Stimulated activated CD8-positive, alpha-beta memory T cell treated with anti-CD3 and anti-CD28 coated beads, Interleukin-7, amount 100 ng/mL, for 4 hours (primary cell): ENCODE data around the gene STAG1.
"Not testable (repeated sequence)": the region's sequence is repeated elsewhere in the genome, so short reads cannot be mapped to it uniquely, and the experiment has no call there.

Source experiments
- DNase-seq, 2 donors: peaks; one replicate each; pipeline ENCODE4 v3.0.0-alpha.2; 2020; ENCODE audit warnings: low read depth in 2 of 2

STAG1 gene

DNA sequence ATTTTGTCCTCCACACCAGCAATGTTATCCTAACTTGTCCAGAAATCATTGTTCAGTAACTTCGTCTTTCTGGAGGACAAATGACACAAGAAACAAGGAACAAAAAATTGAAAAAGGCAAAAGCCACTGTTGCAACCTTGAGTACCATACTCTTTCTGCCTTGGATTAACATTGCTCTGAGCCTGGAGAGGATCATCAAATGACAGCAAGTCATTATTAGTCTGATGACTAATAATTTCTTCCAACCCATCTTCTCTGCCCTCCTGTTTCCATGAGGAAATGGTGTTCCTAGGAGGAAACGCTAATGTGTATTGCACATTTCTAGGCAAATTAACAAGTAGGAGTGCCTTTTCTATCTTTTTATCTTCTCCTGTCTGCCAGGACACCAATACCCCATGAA lies 348.1 kb downstream of the STAG1 start:
- no peak for DNase-seq

DNA sequence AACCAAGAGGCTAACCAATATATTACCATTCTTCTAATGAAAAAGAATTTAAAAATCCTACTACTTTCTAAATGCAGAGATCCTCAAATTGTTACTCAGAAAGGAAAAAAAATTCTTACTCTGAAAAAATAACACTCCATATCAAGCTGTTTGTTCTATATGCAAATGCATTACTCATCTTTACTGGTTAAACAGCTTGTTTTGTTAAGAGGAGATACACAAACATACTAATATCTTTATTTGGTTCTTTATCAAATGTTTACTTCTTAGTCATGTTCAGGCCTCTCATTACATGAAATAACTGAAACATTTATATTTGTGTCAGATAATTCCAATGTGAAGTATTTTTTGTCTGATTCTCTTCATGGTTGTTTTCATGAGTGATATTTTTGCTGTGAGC lies 355.3 kb downstream of the STAG1 start:
- DNase-seq, result no peak

DNA sequence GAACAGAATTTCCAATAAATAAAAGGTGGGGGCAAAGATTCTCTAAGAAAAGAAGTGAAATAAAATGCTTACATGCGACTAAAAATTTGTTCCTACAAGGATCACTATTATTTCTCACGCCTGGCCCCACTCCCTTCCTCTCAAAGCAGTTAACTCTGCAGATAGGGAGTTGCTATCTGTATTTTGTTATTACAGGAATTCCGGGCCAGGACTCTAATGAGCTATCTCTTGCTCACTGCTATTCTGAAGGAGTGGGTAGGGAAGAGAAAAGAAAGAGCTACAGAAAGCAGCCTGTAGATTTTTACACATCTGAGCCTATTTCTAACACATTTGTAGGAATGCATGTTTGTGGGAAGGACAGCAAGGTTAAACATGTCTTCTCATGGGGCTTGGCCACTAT lies 361.6 kb downstream of the STAG1 start:
- no peak for DNase-seq

DNA sequence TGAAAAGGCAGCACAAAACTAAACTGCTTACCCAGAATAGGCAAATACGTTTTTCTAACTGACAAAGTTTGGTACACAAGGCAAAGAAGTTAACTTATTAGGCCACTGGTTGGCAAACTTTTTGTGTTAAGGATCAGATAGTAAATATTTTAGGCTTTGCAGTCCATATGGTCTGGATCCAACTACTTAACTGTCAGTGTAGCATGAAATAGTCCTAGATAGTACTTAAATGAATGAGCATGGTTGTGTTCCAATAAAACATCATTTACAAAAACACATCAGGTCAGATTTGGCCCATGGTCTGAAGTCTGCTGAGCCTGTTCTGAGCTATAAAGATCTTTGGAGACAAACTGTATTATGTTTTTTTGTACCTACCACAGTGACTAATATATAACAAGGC lies 365.1 kb downstream of the STAG1 start:
- no peak for DNase-seq

DNA sequence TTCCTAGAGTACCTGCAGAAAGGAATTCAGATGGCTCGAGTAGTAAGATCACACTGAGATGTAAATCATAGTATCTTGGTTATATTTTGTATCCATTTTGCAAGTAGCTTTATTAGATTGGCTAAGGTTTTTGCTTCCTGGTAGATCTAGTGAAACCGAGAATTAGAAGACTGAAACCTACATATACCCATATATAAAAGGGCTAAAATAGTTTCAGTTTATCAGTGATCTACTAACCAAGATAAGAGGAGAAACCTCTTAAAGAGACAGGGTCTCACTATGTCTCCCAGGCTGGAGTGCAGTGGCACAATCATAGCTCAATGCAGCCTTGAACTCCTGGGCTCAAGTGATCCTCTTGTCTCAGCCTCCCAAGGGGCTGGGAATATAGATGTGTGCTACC lies 366.7 kb downstream of the STAG1 start:
- no peak for DNase-seq

DNA sequence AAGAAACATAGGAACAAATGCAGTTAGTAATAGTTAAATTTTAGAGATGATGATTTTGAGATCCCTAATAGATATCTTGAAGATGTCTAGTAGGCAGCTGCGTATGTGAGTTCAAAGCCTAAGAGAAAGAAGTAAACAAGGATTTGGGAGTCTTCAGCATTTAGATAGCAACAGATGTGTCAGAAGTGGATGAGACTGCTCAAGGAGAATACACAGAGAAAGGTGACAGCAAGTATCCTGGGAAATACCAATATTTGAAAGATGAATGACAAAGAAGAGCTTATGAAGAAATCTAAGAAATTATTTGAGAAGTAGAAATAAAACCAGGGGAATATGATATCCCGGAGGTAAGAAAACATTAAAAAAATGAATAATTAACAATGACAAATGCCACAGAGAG lies 371.1 kb downstream of the STAG1 start:
- no peak for DNase-seq

DNA sequence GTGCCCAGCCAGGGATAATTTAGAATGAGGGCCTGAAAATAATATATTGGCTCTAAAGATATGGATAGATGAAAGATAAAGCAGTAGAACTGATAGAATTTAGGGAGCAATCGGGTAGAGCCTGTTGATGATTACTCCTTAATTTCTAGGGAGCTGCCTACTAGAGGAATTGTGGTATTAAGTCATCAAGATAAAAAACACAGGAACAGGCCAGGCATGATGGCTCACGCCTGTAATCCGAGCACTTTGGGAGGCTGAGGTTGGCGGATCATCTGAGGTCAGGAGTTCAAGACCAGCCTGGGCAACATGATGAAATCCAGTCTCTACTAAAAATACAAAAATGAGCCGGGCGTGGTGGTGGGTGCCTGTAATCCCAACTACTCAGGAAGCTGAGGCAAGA lies 371.6 kb downstream of the STAG1 start:
- DNase-seq, result no peak

DNA sequence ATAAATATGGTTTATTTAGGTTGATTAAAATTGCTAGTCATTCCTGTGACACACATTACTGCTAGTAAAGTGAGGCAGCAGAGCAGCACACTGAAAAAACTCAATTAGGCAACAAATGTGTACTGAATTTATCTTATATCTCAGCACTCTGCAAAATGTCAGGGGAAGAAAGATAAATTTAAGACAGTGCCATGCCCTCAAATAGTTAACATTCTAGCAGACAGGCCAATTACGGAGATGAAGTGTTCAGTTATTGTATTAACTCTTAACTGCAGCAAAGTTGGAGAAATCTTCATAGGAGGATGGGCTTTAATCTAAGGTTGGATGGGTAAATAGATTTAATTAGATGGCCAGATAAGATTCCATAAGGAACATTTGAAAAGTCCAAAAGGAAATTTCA lies 374.2 kb downstream of the STAG1 start:
- DNase-seq, result no peak

DNA sequence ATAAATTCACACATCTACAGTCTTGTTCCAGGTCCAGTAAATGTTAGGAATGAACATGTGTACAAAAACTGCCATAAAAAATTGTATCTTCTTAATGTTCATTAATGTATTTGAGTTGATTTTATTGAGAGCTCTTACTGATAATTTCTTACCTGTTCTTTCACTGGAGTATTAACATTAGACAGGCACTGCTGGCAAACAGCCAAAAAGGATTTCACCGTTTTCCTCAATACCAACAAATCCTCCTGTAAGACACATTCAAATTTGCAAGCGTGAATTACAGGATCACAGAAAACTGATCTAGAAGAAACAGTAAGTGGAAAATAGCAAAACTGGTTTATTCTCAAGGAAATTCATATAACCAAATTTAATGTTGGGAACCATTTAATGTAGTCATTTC lies 374.7 kb downstream of the STAG1 start:
- DNase-seq, result no peak

DNA sequence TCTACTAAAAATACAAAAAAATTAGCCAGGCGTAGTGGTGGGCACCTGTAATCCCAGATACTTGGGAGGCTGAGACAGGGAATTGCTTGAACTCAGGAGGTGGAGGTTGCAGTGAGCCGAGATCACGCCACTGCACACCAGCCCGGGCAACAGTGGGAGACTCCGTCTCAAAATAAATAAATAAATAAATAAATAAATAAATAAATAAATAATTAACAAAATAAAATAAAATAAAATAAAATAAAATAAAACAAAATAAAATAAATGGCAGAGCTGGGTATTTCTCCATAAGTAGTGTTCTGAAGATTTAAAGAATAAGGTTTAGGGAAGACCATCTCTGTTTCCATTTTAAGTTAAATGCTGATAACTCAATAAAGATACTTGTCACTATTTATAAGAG lies 376.4 kb downstream of the STAG1 start:
- not testable (repeated sequence) for DNase-seq

DNA sequence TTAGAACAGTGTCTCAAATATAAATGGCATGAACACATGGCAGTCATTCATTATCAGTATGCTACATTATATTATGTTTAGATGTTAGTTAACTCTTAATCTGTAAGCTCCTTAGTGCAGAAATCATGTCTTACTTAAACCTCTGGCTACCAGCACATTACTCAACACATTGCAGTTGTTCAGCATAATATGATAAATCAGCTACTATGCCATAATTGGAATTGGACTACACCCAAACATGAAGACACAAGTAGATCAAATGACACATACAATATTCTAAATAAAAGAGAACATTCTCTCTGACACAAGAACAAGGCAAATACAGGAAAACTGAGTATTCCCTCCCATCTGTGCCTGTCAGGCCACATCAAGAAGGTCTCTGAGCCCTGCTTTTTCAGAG lies 385.9 kb downstream of the STAG1 start:
- DNase-seq, result no peak

DNA sequence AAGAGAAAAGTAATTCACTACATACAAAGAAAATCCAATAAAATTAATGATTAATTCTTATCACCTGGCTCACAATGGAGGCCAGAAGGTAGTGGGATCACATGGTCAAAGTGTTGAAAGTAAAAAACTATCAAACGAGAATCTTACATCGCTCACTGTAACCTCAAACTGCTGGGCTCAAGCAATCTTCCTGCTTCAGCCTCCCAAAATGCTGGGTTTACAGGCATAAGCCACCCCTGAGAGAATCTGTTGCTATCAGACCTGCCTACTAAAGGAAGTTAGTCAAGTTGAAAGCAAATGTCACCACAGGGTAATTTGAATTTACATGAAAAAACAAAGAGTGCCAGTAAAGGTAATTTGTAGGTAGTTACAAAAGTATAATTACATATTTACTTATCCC lies 398.7 kb downstream of the STAG1 start:
- no peak for DNase-seq

DNA sequence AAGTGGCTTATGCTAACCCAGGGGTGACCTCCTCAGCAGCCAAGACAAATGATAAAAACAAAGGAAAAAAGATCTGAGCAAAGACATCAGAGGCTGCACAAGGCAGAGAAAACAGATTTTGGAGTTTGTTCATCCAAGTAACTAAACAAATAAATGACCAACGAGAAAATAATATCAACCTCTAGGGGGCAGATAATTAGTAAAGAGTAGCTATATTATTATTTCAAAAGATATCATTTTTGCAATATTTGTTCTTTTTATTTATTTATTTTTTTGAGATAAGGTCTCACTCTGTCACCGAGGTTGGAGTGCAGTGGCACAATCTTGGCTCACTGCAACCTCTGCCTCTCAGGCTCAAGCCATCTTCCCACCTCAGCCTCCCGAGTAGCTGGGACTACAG lies 400.3 kb downstream of the STAG1 start:
- no peak for DNase-seq

DNA sequence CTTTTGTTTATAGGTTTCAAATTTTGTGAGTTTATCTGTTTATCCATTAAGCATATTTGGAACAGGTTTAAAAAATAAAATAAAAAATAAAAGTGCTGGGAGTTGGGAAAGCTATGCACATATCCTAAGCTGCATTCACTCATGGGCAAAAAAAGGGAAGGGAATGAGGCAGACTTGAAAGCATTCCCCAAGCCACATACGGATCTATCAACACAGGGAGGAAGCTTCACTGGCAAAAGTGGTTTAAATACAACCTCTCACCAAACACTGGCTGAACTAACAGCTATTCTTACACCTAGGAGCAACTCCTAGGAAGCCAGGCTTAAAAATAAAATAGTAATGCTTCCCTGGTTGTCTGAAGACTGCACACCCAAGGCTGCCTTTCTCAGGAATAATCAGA lies 400.8 kb downstream of the STAG1 start:
- no peak for DNase-seq

DNA sequence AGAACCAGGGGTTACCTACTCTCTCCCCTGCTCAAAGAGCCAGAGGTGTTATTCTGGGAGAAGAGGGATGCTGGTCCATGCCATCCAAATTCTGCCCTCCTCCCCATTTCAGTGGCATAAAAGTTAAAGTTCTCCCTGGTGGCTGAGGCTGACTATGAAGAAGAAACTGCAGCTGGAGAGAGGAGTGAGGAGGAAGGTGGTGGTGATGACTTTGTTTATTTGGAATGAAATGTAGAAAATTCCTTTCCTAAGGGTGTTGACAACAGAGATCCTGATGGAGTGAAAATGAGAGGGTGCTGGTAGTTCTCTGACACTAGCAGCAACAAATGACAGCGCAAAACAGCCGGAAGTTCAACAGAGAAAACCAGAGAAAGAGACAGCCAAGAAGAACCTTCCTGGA lies 401.6 kb downstream of the STAG1 start:
- no peak for DNase-seq

DNA sequence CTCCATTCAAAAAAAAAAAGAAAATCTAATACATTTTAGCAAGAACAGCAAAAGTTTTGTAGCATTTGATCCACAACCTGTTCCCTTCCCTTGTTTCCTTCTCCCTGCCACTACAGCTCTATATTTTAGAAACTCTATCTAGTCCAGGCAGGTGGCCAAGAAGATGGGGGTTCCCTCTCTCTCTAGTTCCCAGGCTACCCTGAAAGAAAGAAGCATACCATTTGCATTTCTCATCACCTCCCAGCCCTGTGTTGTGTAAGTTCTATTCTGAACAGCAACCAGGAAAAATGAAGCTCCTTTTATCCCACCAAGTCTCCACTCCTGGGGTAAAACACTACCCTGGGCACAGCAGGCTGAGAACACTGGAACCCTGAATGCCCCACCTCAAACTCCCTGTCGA lies 402.0 kb downstream of the STAG1 start:
- DNase-seq, result no peak

DNA sequence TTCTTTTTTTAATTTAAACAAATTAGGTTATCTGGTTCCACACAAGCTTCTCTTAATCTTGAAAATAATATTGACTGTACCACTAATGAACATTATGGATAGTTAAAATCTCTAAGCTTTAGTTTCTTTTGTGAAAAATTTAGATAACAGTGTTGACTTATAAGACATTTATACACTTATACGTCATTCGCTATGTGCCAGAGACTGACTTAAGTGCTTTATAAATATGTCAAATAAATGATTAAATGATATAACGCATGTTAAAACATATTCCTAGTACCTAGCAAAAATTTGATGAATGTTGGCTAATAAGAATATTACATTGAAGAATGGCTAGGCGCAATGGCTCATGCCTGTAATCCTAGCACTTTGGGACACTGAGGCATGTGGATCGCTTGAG lies 405.7 kb downstream of the STAG1 start:
- DNase-seq, result no peak

DNA sequence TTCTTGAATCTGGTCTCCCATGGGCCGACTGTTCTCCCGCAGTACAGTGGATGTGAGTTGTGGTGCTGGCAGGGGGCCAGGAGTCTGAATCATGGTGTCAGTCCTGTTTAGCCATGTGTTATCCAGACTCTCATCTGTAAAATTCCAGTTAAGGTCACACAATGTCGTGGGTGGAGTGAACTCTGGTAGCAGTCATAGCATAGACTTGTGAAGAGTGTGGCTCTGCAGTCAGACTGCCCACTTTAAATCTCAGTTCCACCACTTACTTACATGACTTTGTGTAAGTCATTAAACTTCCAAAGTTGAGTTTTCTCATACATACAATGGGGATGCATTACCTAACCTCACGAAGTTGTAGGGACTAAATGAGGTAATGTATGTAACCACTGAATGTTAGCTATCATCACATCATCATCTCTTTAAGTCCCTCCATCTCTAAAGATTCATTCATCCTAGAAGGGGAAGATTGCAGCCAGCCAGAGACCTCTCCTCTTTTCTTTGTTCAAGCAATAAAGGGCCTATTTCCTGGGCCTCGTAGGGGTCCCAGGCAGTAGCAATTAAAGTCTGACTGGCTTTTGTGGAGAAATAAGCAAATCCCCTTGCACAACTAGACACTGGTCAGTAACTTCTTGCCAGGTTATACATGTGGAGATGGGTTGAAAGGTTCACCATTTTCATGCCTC lies 408.2 kb downstream of the STAG1 start:
- DNase-seq, result no peak

DNA sequence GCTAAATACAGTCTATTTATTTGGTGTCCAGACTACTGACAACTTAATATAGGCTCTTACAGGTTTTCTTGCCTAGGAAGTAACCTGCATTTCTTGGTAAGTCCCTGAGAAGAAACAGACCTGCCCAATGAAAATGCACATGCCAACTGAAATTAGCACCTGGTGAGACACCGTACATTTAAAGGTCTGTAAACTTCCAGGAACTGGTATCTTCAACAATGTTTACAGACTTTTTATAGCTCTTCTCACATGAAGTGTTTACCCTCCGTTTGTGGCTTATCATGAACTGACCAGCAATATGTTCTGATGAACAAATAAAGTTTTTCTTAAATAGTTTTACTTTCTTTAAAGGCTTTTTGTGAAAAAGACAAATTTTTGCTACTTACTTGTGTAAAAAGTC lies 408.7 kb downstream of the STAG1 start:
- no peak for DNase-seq

DNA sequence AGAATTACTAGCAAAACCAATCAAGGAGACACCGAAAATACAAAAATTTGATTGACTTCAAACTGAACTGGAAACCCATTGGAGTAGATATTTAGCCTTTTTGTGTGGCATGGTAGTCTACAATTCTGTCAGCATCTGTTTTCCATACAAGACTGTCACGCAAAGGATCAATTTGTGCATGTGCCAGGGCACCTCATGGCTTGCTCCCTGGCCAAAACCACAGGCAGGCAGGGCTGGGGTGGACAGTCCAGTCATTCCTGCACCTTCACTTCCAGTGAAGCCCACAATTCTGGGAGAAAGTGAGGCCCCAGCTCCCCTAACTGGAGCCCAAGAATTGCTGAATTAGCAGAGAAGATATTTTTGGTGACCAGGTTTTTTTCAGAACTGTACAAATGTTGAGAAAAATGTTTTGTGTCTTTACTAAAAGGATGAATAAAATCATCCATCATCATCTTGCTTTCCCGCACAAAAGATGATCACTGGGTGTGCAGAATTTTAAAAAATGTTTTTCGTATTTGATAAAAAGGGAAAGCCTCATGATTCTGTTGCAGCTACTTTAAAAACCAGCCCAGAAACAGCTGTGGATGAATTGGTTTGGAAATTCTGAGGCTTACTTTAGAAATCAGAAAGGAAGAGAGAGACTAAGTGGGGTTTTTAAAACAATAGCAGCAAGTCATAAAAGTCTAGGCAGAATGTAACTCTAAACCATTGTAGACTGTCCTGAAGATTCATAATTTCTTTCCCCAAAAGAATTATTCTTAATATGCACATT lies 415.7 kb downstream of the STAG1 start:
- DNase-seq, result no peak

DNA sequence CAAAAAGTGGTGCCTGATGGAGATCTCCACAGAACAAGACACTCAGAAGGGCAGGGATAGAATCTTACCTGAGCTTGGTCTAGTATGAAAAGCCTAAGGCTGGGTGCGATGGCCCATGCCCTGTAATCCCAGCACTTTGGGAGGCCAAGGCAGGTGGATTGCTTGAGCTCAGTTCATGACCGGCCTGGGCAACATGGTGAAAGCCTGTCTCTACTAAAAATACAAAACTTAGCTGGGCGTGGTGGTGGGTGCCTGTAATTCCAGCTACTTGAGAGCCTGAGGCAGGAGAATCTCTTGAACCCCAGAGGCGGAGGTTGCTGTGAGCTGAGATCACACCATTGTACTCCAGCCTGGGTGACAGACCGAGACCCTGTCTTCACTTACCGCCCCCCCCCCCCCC lies 417.5 kb downstream of the STAG1 start:
- DNase-seq, result not testable (repeated sequence)

DNA sequence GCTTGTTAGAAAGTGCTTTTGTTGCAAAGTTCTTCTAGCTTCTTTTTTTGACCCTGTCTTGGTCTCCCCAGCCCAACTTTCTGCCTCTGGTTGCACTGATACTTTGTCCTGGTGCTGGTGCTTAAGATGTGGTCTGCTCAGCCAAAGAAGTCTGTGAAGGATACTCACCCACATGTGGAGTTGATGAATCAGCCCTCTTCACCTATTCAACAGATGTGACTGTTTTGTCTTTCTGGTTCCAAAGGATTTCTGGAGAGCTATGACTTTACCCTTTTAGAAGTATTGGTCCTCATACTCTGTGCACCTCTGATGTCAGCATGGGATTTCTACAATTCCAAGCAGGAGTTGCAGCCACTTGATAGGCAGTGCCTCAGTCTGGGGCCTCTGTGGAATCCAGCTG lies 418.0 kb downstream of the STAG1 start:
- DNase-seq, result no peak

DNA sequence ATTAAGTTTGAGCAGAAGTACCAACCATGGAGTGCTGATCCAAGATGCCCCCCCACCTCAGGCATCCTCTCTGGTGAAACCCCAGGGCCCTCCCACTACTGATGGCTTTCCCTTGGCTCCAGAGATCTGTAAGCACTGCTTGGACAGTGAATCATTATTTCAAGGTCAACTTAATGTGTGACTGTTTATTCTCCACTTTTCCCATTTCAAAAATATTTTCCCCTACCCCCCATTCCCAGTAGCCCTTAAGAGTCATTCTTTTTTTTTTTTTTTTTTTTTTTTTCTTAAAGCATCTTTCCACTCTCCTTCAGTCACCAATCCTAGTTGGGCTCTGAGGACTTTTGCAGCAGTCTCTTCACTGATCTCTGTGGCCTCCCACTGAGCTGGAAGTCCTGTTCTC lies 419.4 kb downstream of the STAG1 start:
- no peak for DNase-seq

DNA sequence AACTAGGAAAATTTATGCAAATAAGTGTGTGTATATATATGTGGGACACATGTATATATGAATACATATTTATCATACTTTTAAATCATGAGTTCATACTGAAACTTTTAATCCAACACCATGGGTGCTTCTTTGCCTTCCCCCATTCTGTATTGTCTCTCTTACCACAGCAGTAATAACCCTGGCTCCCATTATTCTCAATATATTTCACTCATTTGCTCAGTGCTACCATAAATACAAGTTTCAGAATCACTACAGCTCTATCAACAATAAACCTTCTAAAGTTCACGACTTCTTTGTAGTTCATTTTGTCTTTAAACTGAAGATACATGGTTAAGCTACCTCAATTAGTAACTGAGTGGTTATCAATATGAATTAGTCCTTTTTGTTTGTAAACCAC lies 419.9 kb downstream of the STAG1 start:
- DNase-seq, result no peak
